Breast epithelium (tissue), 3 donors: ENCODE results near the gene ASAP2.

ENCODE experiments used
- CTCF ChIP-seq, 3 donors: fragments of 450-650 bp; IDR thresholded peaks; one replicate each; pipeline ENCODE4 v1.5.1; 2016 to 2017; ENCODE audit warnings: antibody characterized with exemption in 3 of 3, mild to moderate bottlenecking in 3 of 3, moderate library complexity in 3 of 3
- POLR2A ChIP-seq: fragments of 450-650 bp; IDR thresholded peaks from one replicate; pipeline ENCODE4 v1.6.1; 2016; ENCODE audit warnings: antibody characterized with exemption, mild to moderate bottlenecking, moderate library complexity
- POLR2AphosphoS5 ChIP-seq, 3 donors: sonication (generic); formaldehyde crosslinking; IDR thresholded peaks; one replicate each; pipeline ENCODE4 v1.6.1; 2017; ENCODE audit warnings: antibody characterized with exemption in 3 of 3

GRCh38 chr2:9260464-9260918 lies 53.9 kb downstream of the ASAP2 start:
- TF ChIP-seq CTCF (IDR thresholded peaks at IDR 0.05) (no peak), POLR2A (no peak), POLR2AphosphoS5 (IDR thresholded peaks at IDR 0.05) (no peak)
